Epithelial cell of proximal tubule (primary cell): ENCODE data around the gene CAPZB. TPM values are rescaled to one million over a fixed set of nuclear protein-coding genes. Genes with fewer than 3 reads are reported as not detected.

Source experiments
- DNase-seq: peaks from one replicate; pipeline ENCODE4 v3.0.0-alpha.2; 2011; ENCODE audit warnings: low read depth
- H3K4me3 ChIP-seq: 2 replicates; pipeline ENCODE4 v1.5.1; 2011; ENCODE audit warnings: low read depth, mild to moderate bottlenecking, low read length
- total RNA-seq: library from RNA; depleted of rRNA; stranded (reverse); fragments of >200 nt; gene quantifications from 2 replicates; pipeline ENCODE4 v1.2.3, GENCODE V29; 2015
- TF ChIP-seq, protein P1 (sequence below): conservative IDR thresholded peaks from 2 replicates; pipeline ENCODE4 v1.5.1; 2012; ENCODE audit warnings: low read depth, mild to moderate bottlenecking, low read length

Gene CAPZB
- total RNA-seq, 1 donor from 2014 or later = 74.9 TPM

DNA sequence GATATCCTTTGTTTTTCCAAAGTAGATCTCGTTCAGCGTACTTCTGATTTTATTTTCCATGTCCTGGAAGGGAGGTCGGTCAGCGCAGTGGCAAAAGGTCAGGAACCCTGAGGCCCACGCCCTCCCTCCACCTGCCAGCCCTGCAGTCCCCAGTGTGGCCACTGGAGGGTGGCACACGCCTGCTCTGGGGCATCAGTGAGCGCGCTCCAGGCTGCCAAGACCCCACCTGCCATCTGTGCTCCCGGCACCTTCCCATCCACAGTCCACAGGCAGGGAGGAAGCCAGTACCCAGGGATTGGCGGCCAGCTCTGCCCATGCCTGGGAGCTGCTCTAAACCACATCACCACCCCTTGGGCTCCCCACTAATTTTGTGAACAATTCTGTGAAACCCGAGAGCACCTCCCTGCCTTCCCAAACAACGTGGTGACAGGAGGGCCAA is 140.9 kb downstream of the CAPZB start:
- TF ChIP-seq, protein P1, sequence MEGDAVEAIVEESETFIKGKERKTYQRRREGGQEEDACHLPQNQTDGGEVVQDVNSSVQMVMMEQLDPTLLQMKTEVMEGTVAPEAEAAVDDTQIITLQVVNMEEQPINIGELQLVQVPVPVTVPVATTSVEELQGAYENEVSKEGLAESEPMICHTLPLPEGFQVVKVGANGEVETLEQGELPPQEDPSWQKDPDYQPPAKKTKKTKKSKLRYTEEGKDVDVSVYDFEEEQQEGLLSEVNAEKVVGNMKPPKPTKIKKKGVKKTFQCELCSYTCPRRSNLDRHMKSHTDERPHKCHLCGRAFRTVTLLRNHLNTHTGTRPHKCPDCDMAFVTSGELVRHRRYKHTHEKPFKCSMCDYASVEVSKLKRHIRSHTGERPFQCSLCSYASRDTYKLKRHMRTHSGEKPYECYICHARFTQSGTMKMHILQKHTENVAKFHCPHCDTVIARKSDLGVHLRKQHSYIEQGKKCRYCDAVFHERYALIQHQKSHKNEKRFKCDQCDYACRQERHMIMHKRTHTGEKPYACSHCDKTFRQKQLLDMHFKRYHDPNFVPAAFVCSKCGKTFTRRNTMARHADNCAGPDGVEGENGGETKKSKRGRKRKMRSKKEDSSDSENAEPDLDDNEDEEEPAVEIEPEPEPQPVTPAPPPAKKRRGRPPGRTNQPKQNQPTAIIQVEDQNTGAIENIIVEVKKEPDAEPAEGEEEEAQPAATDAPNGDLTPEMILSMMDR = peak; percentile 80
- no peak overlapping the region for H3K4me3 ChIP-seq
- no peak for DNase-seq

DNA sequence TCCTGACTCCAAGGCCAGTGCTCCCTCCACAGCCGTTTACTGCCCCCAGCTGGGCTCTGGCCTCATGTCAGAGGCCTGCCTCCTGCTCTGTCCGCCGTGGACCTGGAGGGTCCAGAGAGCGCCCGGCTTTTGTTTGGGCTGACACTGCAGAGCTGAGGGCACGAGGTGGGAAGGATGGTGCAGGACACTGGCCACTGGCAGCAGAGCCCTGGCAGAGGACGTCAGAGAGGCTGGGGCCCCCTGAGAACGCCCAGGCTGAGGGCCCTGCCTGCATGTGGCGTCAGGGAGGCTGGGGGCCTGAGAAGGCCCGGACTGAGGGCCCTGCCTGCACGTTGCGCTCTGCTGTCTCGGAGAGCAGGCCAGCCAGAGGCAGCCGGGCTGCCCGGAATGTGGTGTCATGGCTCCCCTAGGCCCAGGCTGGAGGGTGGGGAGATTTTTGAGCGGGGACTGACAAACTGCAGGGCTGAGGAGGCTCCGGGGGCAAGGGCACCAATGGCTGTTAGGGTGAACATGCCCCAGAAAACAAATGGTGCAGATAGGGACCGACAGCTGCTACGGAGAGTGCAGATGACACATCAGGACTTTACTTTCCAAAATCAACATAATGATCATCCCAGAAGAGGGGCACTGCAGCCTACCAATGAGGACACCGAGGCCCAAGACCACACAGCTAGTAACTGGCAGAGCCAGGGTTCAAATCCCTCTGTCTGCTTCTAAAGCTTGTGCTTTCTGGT is 141.6 kb downstream of the CAPZB start:
- no peak overlapping the region for H3K4me3 ChIP-seq
- TF ChIP-seq, protein P1 = no peak
- no peak for DNase-seq

DNA sequence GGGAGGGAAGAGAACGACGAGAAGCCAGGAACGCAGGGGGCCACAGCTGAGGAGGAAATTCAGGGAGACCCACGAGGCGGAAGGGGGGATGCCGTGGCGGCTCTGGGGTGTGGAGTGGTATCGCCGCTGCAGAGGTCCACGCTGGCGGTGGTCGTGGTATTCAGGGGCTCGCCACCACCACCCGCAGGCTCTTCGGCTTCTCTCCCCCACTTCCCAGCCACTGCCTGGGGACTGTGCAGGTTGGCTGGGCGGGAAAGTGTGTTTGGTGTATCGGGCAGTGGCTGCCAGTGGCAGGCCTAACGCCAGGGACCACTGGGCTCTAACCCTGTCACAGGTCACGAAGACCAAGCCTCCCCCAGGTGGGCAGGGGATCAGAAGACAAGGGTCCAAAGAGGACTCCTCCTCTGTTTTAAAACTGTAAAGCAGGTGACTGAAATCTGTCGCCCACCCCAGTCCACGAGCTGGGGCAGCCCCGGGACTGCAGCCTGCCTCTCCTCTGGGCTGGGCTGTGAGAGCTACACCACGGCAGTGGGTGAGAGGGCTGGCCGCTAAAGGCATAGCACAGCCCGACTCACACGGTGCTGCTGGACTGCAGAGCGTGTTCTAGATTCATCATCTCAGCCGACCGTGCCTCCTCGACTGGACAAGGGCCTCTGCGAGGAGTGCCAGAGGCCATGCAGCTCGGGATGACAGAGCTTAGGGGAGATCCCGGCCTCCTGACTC is 142.3 kb downstream of the CAPZB start:
- H3K4me3 ChIP-seq = no peak overlapping the region
- TF ChIP-seq, protein P1 = no peak
- DNase-seq = no peak

DNA sequence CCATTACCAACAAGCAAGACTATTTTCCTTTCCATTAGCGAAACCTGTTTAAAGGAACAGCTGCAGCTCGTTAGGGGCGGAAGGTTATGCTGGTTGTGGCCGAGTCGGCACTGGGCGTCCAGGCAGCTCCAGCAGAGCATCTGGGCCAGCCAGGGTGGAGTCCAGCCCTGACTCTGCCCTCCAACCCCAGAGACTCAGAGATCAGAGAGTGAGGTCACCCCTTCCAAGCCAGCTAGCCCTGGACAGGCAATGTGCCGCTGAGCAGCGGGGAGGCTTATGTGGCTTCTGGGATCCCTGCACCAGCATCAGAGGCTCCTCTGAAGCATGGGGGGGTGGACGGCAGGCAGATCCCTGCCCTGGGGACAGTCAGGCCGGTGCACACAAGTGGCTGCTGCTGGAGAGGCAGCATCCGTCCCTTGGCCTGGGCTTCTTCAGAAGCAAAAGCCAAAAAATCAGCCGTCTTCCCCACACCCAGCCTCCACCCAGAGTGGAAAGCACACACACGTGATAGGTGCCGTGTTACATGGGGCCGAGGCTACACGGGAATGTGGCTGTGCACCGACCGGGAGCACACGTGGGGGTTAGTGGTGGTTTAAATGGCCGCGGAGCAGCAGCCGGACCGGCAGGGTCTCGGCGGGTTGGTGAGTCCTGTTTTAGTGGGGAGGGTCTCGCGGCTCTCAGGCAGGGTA is 143.1 kb downstream of the CAPZB start:
- H3K4me3 ChIP-seq = no peak overlapping the region
- TF ChIP-seq, protein P1 = no peak
- no peak for DNase-seq

DNA sequence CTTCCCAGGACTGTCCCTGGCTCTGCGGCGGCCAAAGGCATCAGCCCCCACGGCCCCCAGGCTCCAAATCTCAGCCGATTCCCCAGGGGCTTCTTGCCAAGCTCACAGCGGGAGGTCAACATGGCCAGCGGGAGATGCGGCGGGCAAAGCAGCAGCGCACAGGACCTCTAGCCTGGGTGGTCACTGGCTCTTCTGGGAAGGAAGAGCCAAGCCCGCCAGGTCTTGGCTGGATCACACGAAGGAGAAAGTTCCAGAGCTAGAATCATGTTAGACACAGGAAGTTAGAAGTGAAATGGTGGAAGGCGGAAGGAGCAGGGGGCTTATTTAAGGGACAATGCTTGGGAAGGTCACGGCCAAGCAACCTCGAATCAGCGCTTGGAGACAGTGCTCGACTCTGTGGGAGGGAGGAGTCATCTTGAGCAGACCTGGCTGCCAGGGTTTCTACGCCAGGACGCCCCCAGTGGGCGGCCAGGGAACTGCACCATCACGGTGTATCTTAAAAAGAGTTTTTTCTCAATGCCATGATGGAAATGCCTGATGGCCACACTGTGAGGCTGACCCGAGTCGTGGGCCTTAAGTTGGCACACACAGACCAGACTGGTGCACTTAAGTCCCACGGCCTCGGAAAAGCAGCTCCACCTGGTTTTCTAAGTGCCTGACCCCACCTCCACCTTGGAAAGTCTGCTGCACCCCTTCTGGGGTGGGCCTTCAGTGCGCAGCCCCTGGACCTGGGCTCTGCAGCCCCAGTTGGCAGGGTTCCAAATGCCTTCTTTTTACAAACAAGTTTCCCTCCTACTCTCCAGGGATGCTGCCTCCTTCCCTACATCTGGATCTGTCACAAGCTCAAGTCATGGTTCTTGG is 143.9 kb downstream of the CAPZB start:
- H3K4me3 ChIP-seq = no peak overlapping the region
- TF ChIP-seq, protein P1 = peak; percentile 87
- peak; percentile 10 for DNase-seq

DNA sequence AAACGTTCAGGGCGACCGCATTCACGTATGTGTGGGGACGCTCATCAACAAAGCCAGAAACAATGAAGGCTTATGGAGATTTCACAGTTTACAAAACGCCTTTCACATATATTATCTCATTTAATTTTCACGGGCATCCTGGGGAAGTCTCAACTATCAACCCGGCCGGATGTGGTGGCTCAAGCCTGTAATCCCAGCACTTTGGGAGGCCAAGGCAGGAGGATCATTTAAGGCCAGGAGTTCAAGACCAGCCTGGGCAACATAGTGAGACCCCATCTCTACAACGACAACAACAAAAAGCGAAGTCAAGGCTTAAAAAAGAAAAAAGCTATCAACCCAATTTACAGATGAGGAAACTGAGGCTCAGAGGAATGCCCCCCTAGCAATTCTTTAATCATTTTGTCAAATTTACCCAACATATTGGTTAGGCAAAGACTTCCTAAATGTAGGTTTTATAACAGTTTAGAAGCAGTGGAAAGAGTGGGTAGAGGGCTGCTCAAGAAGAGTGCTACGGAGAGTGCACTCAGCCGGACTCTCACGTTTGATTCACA is 144.9 kb downstream of the CAPZB start:
- DNase-seq = no peak
- H3K4me3 ChIP-seq = no peak overlapping the region
- TF ChIP-seq, protein P1 = no peak
